ENCODE results near the gene ZPR1.
"Not testable (repeated sequence)": the region's sequence is repeated elsewhere in the genome, so short reads cannot be mapped to it uniquely, and the experiment has no call there.

Gene ZPR1
- total RNA-seq = 22.2 to 61.8 (median 45.2) reads per million in 18 experiments

- DNase-seq = peak; percentile 76 to 85
These were observed at the start of gene ZPR1 for GRCh38 chr11:116787786-116788486. Gene ZPR1, minus strand, starts transcription at chr11:116788023. Its CDS starts 33 bp downstream, at chr11:116787990.

- no peak for DNase-seq
These were observed 48.8 kb upstream of the ZPR1 start for GRCh38 chr11:116836632-116836991.

GRCh38 chr11:116835791-116836631 is 48.2 kb upstream of the ZPR1 start:
- peak; percentile 68 to 70 for DNase-seq

GRCh38 chr11:116835042-116835772 is 47.4 kb upstream of the ZPR1 start:
- peak; percentile 39 to 48 for DNase-seq

- DNase-seq = not testable (repeated sequence)
These were observed 46.8 kb upstream of the ZPR1 start for GRCh38 chr11:116834535-116835041.

- no peak for DNase-seq
These were observed 46.2 kb upstream of the ZPR1 start for GRCh38 chr11:116833816-116834534.

GRCh38 chr11:116833491-116833815 is 45.6 kb upstream of the ZPR1 start:
- DNase-seq = no peak

GRCh38 chr11:116832350-116833290 is 44.8 kb upstream of the ZPR1 start:
- DNase-seq = no peak

GRCh38 chr11:116831790-116832349 is 44.0 kb upstream of the ZPR1 start:
- DNase-seq = no peak

- no peak for DNase-seq
These were observed 42.5 kb upstream of the ZPR1 start for GRCh38 chr11:116830184-116830912.

GRCh38 chr11:116829525-116830183 is 41.8 kb upstream of the ZPR1 start, which contains the start of gene APOC3:
Gene APOC3, plus strand, starts transcription at chr11:116829907. Its CDS starts 676 bp downstream, at chr11:116830583.
- DNase-seq = no peak

- no peak for DNase-seq
These were observed 41.1 kb upstream of the ZPR1 start for GRCh38 chr11:116828632-116829524.

- no peak for DNase-seq
These were observed 39.6 kb upstream of the ZPR1 start for GRCh38 chr11:116827461-116827860.

- DNase-seq = no peak
These were observed 39.1 kb upstream of the ZPR1 start for GRCh38 chr11:116826751-116827431.

- DNase-seq = no peak
These were observed 38.3 kb upstream of the ZPR1 start for GRCh38 chr11:116825854-116826750.

- DNase-seq = no peak
These were observed 37.6 kb upstream of the ZPR1 start for GRCh38 chr11:116825434-116825833.

Measured in inflammatory macrophage (primary cell).